ENCODE results near the gene PSMB9.

PSMB9 gene

GRCh38 chr6:32906539-32906938 lies 52.5 kb downstream of the PSMB9 start:
- no peak for DNase-seq (ENCODE audit: low spot score)

GRCh38 chr6:32908897-32909296 lies 54.9 kb downstream of the PSMB9 start:
- no peak for DNase-seq (ENCODE audit: low spot score)
